GM19043 (cell line): ENCODE results near the gene CDC42EP2.
A peak's percentile ranks its signal among the peaks of the same experiment; 100 is the strongest.
"Not testable (repeated sequence)": the region's sequence is repeated elsewhere in the genome, so short reads cannot be mapped to it uniquely, and the experiment has no call there.

Source experiments
- ATAC-seq: cut with Tn5 transposase; IDR thresholded peaks from one replicate; pipeline ENCODE4 v1.9.1; 2021; ENCODE audit warnings: low read depth; ENCODE audit not compliant: unreplicated experiment

Gene CDC42EP2

DNA sequence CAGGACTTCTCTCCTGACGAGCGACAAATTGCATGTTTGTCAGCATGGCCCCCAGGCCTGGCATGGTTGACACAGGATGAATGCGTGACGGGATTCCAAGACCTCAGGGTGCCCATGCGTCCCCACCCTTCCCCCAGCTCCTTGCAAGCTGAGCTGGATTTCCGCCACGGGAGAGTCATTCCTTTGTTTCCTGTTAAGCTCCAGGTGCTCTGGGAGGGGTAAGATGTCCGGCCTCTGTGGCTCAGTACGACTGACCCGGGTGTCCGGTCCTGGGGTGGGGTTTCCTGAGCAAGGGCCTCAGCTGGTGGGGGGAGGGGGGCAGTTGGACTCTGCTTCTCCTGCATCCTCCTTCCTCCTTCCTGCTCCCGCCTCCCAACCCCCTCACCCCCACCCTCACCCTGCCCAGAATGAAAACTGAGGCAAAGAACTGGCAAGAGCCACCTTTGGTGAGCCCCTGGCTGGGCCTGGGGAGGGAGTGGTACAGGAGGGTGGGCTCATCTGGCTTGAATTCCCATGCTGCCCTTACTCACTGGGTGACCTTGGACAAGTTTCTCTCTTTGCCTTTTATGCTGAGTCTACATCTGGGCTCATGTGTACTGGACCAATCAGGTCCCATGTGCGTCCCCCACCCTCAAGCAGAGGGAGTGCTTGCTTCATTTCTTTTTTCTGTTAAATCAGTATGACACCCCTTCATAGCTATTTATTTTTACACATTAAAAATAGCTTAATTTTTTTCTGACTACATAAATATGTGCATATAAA lies 2.5 kb downstream of the CDC42EP2 start:
- no peak for ATAC-seq

DNA sequence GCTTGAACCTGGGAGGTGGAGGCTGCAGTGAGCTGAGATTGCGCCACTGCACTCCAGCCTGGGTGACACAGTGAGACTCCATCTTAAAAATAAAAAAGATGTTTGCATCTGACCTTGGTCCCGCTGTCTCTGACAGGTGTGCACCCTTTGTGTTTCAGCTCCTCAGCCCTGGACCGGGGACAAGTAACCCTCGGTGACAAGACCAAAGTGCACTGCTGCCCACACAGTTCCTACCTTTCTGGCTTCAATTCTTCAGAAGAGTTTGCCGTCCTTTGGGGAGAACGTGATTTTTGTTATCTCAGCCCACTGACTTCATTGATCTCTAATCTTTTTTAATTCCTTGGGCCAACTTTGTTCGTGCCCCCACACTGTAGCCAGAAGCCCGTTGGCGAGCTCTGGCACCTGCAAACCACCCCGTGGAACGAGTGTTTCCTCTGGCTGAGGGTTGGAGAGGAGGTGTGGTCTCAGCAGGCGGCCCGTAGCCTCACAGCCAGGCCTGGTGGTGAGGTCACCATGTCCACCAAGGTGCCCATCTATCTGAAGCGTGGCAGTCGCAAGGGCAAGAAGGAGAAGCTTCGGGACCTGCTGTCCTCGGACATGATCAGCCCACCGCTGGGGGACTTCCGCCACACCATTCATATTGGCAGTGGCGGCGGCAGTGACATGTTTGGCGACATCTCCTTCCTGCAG lies 5.9 kb downstream of the CDC42EP2 start:
- ATAC-seq, result no peak

DNA sequence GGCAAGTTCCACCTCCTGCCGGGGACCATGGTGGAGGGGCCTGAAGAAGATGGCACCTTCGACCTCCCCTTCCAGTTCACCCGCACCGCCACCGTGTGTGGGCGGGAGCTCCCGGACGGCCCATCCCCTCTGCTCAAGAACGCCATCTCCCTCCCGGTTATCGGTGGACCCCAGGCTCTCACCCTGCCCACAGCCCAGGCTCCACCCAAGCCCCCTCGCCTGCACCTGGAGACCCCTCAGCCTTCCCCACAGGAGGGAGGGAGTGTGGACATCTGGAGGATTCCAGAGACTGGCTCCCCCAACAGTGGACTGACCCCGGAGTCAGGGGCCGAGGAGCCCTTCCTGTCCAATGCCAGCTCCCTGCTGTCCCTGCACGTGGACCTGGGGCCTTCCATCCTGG lies 6.4 kb downstream of the CDC42EP2 start:
- ATAC-seq, result no peak

DNA sequence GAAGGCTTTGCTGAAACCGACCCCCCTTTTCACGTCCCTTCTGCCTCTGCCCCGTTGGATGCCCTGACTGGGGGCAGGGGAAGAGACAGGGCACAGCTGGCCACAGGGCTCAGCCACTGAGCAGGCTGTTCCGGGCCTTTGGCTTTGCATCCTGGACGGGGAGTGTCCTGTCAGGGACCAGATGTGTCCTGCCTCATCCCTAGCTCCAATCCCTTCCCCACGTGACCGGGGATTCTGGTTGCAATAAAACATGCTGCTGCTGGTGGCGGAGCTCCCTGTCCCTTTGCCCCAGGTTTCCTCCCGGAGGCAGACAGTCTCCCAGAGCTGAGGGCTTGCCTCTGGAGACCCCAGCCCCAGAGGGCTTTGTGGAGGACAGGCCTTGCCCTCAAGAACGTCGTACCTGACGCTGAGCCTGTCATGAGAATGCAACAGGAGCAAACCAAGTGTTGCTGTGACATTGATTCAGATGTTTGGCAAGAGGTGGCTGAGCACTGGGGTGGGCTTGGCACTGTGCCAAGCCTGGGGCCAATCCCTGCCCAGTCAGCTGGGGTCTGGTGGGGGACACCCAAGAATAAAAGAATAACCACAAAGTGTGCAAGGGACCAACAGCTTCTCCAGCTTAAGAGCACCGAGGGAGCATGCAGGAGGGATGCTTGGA lies 7.3 kb downstream of the CDC42EP2 start:
- no peak for ATAC-seq

GRCh38 chr11:65323813-65324212 lies 9.1 kb downstream of the CDC42EP2 start:
- ATAC-seq, result no peak

- no peak for ATAC-seq
Observed at GRCh38 chr11:65325435-65325834, 10.8 kb downstream of the CDC42EP2 start.

GRCh38 chr11:65327021-65327420 lies 12.4 kb downstream of the CDC42EP2 start:
- ATAC-seq, result no peak

DNA sequence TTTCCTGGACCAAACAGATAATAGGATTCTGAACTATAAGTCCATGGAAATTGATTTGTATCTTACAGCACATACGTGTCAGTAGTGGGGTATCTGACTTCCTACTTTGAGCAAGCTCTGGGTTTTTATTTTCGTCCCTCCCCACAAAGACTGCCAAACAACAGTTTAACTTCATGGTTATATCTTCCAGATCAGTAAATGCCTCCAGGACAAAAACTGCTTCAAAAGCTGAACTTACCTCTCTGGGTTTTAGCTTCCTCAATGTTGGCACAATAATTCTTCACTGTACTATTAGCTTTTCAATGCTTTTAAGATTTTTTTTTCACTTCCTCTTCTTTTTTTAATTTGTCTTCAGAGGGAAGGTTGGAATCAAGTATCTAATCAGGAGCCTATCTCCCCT lies 14.8 kb downstream of the CDC42EP2 start:
- no peak for ATAC-seq

DNA sequence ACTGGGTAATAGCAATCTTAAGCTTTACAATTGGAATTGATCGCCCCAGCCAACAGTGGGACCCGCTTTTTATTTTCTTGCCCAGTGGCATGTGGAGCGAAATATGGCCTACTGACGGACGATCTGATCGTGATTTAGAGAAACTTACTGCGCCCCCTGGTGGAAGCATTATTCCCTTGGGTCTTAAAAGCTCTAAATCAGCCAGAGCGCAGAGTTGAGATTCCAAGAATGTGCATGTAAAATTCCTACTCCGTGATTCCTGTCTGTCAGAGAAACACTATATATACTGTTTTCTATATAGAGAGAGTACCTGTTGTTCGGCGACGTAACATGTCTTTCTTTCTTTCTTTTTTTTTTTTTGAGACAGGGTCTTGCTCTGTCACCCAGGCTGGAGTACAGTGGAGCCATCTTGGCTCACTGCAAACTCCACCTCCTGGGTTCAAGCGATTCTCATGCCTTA lies 15.3 kb downstream of the CDC42EP2 start:
- no peak for ATAC-seq

DNA sequence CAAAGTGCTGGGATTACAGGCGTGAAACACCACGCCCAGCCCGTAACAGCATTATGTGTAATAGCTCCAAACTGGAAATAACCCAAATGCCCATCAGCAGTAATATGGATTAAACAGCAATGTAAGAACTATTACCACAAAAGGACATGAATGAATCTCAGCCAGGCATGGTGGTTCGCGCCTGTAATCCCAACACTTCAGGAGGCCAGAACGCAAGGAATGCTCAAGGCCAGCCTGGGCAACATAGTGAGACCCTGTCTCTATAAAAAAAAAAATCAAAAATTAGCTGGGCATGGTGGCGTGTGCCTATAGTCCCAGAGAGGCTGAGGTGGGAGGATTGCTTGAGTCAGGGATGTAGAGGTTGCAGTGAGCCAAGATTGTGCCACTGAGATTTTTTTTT lies 15.9 kb downstream of the CDC42EP2 start:
- ATAC-seq, result no peak

DNA sequence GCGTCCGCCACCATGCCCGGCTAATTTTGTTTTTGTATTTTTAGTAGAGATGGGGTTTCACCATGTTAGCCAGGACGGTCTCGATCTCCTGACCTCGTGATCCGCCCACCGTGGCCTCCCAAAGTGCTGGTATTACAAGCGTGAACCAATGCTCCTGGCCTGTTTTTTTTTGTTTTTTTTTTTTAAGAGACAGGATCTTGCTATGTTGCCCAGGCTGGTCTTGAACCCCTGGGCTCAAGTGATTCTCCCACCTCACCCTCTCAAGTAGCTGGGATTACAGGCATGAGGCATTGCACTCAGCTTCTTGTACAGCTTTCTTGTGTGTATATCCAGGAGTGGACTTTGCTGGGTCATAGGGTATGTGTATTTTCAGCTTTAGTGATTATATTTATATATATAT lies 17.9 kb downstream of the CDC42EP2 start:
- ATAC-seq, result not testable (repeated sequence)

- ATAC-seq, result no peak
Observed at GRCh38 chr11:65334696-65335295, 20.1 kb downstream of the CDC42EP2 start.

GRCh38 chr11:65338676-65339075 lies 24.0 kb downstream of the CDC42EP2 start:
- ATAC-seq, result no peak

DNA sequence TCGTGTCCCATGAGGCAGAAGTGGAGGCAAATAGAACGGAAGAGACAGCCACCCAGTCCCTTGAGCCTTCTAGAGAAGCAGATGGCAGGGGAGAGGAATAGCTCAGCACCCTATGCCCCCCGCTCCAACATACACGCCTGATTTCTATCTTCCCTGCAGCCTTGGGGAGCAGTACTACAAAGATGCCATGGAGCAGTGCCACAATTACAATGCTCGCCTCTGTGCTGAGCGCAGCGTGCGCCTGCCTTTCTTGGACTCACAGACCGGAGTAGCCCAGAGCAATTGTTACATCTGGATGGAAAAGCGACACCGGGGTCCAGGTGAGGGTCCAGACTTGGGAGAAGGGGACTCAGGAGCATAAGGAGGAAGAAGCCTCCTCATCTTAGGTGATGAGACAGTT lies 25.6 kb downstream of the CDC42EP2 start:
- no peak for ATAC-seq

- ATAC-seq, result no peak
Observed at GRCh38 chr11:65341856-65342255, 27.2 kb downstream of the CDC42EP2 start.

DNA sequence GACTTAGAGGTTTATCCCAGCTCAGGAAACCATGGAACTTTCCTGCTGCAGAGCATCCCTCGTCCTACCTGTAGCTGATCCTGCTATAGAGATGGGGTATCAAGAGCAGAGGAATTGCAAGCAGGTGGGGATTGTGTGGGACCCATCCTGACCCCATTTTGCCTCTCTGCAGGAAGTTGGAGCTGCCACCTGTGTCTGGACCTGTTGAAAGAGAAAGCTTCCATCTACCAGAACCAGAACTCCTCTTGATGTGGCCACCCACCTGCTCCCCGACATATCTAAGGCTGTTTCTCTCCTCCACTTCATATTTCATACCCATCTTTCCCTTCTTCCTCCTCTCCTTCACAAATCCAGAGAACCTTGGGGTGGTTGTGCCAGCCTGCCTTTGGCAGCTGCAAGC lies 36.8 kb downstream of the CDC42EP2 start:
- no peak for ATAC-seq

- no peak for ATAC-seq
Observed at GRCh38 chr11:65352783-65353182, 38.1 kb downstream of the CDC42EP2 start.

- ATAC-seq, result no peak
Observed at GRCh38 chr11:65353376-65353775, 38.7 kb downstream of the CDC42EP2 start.

DNA sequence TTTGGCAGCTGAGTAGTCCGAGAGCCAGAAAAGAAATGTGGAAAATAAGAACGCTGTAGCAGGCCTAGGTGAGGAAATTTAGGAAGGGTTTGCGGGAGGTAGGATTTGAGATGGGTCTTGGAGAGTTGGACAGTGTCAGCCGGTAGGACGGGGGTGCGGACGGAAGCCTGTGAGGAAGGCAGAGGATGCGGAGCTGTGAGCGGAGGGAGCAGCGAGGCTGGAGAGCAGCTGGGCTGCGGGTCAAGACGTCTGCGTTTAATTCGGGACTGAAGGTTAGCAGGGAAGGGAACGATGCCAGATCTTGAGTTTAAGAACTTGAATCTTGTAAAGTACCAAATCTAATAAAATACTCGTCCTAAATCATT lies 39.2 kb downstream of the CDC42EP2 start:
- ATAC-seq, result no peak

- ATAC-seq, result peak; percentile 85
Observed at GRCh38 chr11:65354265-65355012, 39.8 kb downstream of the CDC42EP2 start, which contains the start of gene TIGD3. TSS of gene TIGD3 (plus strand) at chr11:65354751. CDS start at chr11:65355809, 1,058 bp downstream.
